Measurements from ENCODE around the gene SELENOF. TPM values are rescaled to one million over a fixed set of nuclear protein-coding genes. Genes with fewer than 3 reads are reported as not detected.
"Not testable (repeated sequence)": the region's sequence is repeated elsewhere in the genome, so short reads cannot be mapped to it uniquely, and the experiment has no call there.

Gene SELENOF
- total RNA-seq, 2 experiments from 2014 or later = 115 to 131 TPM

GRCh38 chr1:86825319-86825718 is 88.6 kb downstream of the SELENOF start:
- no peak for DNase-seq
- intact Hi-C loops (cut with micrococcal nuclease) = no loop called here
- no peaks in the 10 kb centered on the region for H3K4me1 Mint-ChIP-seq (ENCODE audit: low read depth)
- ChIA-PET POLR2A (no interaction called here), CTCF (interaction anchor here (0.7 to 2.5 kb wide), 4 partner anchors 8 to 258 kb away, joined by 3 to 10 read pairs (median 4); no protein-coding TSS in a partner anchor)
- no peak for ATAC-seq
- no peaks in the 10 kb centered on the region for H3K36me3 Mint-ChIP-seq (ENCODE audit: low read depth)
- H3K27me3 Mint-ChIP-seq = peaks cover 6% of the 10 kb centered on the region
- no peak overlapping the region for H3K27ac Mint-ChIP-seq
- no peak for TF ChIP-seq CTCF (IDR thresholded peaks at IDR 0.05)
- no peak overlapping the region for H3K4me3 Mint-ChIP-seq
- H3K9me3 Mint-ChIP-seq = no peaks in the 10 kb centered on the region

- peaks cover 6% of the 10 kb centered on the region for H3K27me3 Mint-ChIP-seq
- DNase-seq = no peak
- CTCF ChIA-PET = interaction anchor here (0.6 to 2.5 kb wide), 3 partner anchors 9 to 261 kb away, joined by 3 to 10 read pairs (median 5); no protein-coding TSS in a partner anchor
- H3K27ac Mint-ChIP-seq = no peak overlapping the region
- ATAC-seq = no peak
- no peaks in the 10 kb centered on the region for H3K36me3 Mint-ChIP-seq (ENCODE audit: low read depth)
- no peaks in the 10 kb centered on the region for H3K4me1 Mint-ChIP-seq (ENCODE audit: low read depth)
- intact Hi-C loops (cut with micrococcal nuclease) = no loop called here
- TF ChIP-seq CTCF (IDR thresholded peaks at IDR 0.05) = no peak
- POLR2A ChIA-PET = interaction anchor here (0.5 kb wide), 1 partner anchor 90 kb away, joined by 3 read pairs; no protein-coding TSS in a partner anchor
- no peak overlapping the region for H3K4me3 Mint-ChIP-seq
- no peaks in the 10 kb centered on the region for H3K9me3 Mint-ChIP-seq
These were observed 90.0 kb downstream of the SELENOF start for GRCh38 chr1:86823821-86824500.

- ChIA-PET POLR2A (interaction anchor here (0.5 kb wide), 1 partner anchor 89 kb away, joined by 3 read pairs; no protein-coding TSS in a partner anchor), CTCF (interaction anchor here (0.6 to 2.5 kb wide), 3 partner anchors 10 to 261 kb away, joined by 3 to 10 read pairs (median 5); no protein-coding TSS in a partner anchor)
- Mint-ChIP-seq H3K36me3 (ENCODE audit: low read depth) (no peaks in the 10 kb centered on the region), H3K4me3 (no peak overlapping the region), H3K9me3 (no peaks in the 10 kb centered on the region), H3K27me3 (peaks cover 6% of the 10 kb centered on the region), H3K27ac (no peak overlapping the region), H3K4me1 (ENCODE audit: low read depth) (no peaks in the 10 kb centered on the region)
- ATAC-seq = no peak
- intact Hi-C loops (cut with micrococcal nuclease) = no loop called here
- TF ChIP-seq CTCF (IDR thresholded peaks at IDR 0.05) = no peak
- DNase-seq = no peak
These were observed 90.5 kb downstream of the SELENOF start for GRCh38 chr1:86823386-86823785.

GRCh38 chr1:86822459-86822858 is 91.5 kb downstream of the SELENOF start:
- ATAC-seq (no peak), DNase-seq (no peak)
- intact Hi-C loops (cut with micrococcal nuclease) = no loop called here
- H3K4me1 Mint-ChIP-seq (ENCODE audit: low read depth) = no peaks in the 10 kb centered on the region
- no peaks in the 10 kb centered on the region for H3K36me3 Mint-ChIP-seq (ENCODE audit: low read depth)
- no peak overlapping the region for H3K27ac Mint-ChIP-seq
- peaks cover 6% of the 10 kb centered on the region for H3K27me3 Mint-ChIP-seq
- no peak for TF ChIP-seq CTCF (IDR thresholded peaks at IDR 0.05)
- ChIA-PET CTCF (no interaction called here), POLR2A (no interaction called here)
- H3K4me3 Mint-ChIP-seq = no peak overlapping the region
- no peaks in the 10 kb centered on the region for H3K9me3 Mint-ChIP-seq

- Mint-ChIP-seq H3K27ac (no peak overlapping the region), H3K4me3 (no peak overlapping the region), H3K27me3 (peaks cover 6% of the 10 kb centered on the region), H3K4me1 (ENCODE audit: low read depth) (no peaks in the 10 kb centered on the region), H3K9me3 (no peaks in the 10 kb centered on the region), H3K36me3 (ENCODE audit: low read depth) (no peaks in the 10 kb centered on the region)
- DNase-seq (no peak), ATAC-seq (no peak)
- POLR2A ChIA-PET = no interaction called here
- TF ChIP-seq CTCF (IDR thresholded peaks at IDR 0.05) = no peak
- CTCF ChIA-PET = interaction anchor here (1.8 kb wide), 1 partner anchor 12 kb away, joined by 10 read pairs; no protein-coding TSS in a partner anchor
- intact Hi-C loops (cut with micrococcal nuclease) = no loop called here
These were observed 92.0 kb downstream of the SELENOF start for GRCh38 chr1:86821956-86822355.

- H3K27ac Mint-ChIP-seq; H3K27me3 Mint-ChIP-seq; H3K4me3 Mint-ChIP-seq; ATAC-seq; DNase-seq; H3K36me3 Mint-ChIP-seq (ENCODE audit: low read depth); H3K4me1 Mint-ChIP-seq (ENCODE audit: low read depth); H3K9me3 Mint-ChIP-seq; intact Hi-C loops (cut with micrococcal nuclease); POLR2A ChIA-PET: not testable (repeated sequence)
- CTCF ChIA-PET = interaction anchor here (1.8 kb wide), 1 partner anchor 14 kb away, joined by 10 read pairs; no protein-coding TSS in a partner anchor
These were observed 94.0 kb downstream of the SELENOF start for GRCh38 chr1:86819970-86820369.

GRCh38 chr1:86817246-86817826 is 96.6 kb downstream of the SELENOF start:
- H3K4me1 Mint-ChIP-seq (ENCODE audit: low read depth); CTCF ChIA-PET; ATAC-seq; H3K9me3 Mint-ChIP-seq; DNase-seq; POLR2A ChIA-PET; H3K36me3 Mint-ChIP-seq (ENCODE audit: low read depth); H3K27me3 Mint-ChIP-seq; H3K4me3 Mint-ChIP-seq; H3K27ac Mint-ChIP-seq; intact Hi-C loops (cut with micrococcal nuclease): not testable (repeated sequence)
